Superior temporal gyrus (tissue), 1 donor: ENCODE measurements around the gene TYSND1.
"Not testable (repeated sequence)": the region's sequence is repeated elsewhere in the genome, so short reads cannot be mapped to it uniquely, and the experiment has no call there.

Experiments used
- DNase-seq: peaks from one replicate; pipeline ENCODE4 v3.0.0-alpha.2; 2016; ENCODE audit errors: extremely low spot score

The TYSND1 gene

DNA sequence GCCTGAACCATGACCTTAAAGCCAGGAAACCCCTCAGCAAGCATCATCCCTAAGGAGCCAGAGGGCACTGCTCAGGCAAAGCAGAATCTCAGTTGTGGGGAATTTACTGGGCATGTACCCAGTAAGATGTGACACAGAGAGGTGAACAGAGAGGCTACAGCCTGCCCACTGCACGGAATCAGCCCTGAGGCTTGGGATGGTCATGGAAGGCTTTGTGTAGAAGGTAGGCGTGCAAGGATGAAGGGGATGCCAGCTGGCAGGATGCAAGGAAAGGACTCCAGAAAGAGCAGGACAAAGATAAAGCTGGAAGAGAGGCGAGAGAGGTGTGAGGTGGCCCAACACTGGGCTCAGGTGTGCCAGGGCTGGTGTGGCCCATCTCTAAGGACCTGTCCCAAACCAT lies 11.5 kb downstream of the TYSND1 start:
- DNase-seq, result no peak

GRCh38 chr10:70132098-70133029 lies 14.1 kb downstream of the TYSND1 start, which contains the start of gene AIFM2:
AIFM2 (minus strand) TSS chr10:70132825; CDS start chr10:70124084, 8,741 bp downstream.
- DNase-seq, result no peak

- DNase-seq, result no peak
Measured at GRCh38 chr10:70131560-70131937, 15.0 kb downstream of the TYSND1 start.

- DNase-seq, result no peak
Measured at GRCh38 chr10:70130878-70131559, 15.5 kb downstream of the TYSND1 start.

DNA sequence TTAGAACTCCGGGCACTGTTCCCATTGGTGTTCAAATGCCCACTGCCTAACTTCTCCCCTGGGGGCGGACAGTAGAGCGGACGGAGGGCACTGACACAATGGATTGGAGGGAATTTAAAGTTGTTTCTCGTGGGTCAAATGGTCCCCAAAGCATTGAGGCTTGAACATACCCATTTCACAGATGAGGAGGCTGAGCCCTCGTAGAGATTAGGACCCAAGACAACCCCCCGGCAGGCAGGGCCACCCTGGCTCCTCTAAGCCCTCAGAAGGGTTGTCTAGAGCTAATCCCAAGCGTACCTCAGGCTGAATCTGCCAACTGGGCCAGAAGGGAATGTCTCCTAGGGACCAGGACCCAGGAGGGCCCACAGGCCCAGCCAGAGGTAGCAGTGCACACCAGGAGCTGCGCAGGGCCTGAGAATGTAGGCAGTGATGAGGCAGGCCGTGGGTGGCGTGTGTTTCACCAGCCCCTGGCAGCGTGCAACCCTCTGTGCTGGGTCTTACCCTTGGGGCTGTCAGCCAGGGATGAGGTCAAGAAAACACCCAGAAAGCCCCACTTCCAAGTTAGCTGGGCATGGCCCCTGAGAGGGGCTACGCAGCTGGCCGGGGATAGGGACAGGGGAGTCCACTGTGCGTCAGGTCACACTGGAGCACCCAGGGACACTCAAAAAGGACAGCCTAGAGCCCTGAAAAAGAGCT lies 19.7 kb downstream of the TYSND1 start:
- DNase-seq, result no peak

DNA sequence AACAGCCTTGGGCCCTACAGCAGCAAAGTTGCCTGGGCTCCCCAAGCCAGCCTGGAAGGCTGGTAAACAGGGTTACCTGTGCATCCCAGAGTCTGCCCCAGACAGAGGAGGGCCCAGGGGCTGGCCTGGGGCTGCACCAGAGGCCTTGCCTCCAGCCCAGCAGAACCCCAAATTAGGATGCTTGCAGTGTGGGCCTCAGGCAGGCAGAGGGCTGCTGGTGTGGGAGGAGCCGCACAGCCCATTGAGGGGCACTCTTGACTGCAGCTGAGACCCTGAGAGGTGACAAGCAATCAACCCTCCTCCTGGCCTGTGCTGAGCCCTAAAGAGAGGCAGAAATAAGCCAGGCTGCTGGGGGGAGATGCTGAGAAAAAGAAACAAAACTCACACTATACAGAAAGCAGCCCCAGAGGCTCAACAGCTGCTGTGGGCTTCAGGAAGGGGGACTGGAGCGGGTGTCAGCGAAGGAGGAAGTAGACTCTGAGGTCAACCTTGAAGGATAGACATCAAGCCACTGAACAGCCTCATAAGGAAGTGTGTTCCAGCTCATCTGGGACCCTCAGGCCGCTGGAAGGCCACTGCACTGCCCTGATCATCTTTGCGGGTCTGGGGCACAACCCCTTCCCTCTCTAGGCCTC lies 20.5 kb downstream of the TYSND1 start:
- no peak for DNase-seq

DNA sequence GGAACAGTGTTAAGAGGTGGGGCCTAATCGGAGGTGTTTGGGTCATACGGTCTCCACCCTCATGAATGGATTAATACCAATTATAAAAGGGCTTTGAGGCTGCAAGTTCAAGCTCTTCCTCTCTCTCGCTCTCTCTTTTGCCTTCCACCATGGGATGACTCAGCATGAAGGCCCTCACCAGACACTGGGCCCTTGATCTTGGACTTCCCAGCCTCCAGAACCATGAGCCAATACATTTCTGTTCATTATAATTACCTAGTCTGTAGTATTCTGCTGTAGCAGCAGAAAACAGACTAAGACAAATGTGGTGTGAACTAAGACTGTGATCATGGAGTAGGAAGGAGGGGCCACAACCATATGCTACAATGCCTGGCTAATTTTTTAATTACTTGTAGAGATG lies 21.6 kb downstream of the TYSND1 start:
- DNase-seq, result no peak

GRCh38 chr10:70124415-70124814 lies 22.1 kb downstream of the TYSND1 start:
- DNase-seq, result no peak

GRCh38 chr10:70123817-70124216 lies 22.7 kb downstream of the TYSND1 start:
- no peak for DNase-seq

DNA sequence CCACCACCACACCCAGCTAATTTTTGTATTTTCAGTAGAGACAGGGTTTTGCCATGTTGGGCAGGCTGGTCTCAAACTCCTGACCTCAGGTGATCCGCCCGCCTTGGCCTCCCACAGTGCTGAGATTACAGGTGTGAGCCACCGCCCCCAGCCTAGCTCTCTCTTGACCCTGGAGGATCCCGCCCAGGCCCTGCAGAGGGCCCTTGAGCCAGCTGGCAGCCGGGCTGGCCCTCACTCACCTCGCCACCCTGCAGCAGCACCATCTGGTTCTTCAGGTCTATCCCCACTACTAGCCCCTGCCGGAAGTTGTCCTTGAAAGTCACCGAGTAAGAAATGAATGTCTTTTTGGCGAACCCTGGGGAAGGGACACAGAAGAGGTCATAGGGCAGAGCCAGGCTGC lies 23.3 kb downstream of the TYSND1 start:
- not testable (repeated sequence) for DNase-seq

- DNase-seq, result no peak
Measured at GRCh38 chr10:70122742-70123141, 23.8 kb downstream of the TYSND1 start.

DNA sequence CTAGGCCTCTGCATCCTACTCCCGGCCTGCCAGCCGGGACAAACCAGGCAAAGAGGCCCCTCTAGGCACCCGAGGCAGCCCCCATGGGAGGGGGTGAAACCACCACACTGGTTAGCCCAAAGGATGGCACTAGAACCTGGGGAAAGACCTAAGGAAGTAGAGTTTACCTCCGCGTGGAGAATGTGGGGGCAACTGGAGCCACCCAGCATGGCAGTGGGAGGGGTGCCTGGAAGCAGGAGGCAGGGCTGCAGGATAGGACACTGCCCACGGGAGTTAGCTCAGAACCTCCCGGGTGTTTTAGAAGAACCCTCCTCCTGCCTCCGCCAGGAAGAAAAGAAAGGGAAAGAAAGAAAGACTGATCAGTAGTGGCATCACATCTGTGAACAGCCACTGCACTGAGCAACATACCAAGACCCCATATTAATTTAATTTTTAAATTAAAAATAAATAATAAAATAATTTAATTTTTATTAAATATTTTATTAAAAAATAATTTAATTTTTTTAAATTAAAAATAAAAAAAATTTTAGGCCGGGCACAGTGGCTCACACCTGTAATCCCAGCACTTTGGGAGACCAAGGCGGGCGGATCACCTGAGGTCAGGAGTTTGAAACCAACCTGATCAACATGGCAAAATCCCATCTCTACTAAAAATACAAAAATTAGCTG lies 25.1 kb downstream of the TYSND1 start:
- no peak for DNase-seq

GRCh38 chr10:70120417-70120816 lies 26.1 kb downstream of the TYSND1 start:
- DNase-seq, result no peak

DNA sequence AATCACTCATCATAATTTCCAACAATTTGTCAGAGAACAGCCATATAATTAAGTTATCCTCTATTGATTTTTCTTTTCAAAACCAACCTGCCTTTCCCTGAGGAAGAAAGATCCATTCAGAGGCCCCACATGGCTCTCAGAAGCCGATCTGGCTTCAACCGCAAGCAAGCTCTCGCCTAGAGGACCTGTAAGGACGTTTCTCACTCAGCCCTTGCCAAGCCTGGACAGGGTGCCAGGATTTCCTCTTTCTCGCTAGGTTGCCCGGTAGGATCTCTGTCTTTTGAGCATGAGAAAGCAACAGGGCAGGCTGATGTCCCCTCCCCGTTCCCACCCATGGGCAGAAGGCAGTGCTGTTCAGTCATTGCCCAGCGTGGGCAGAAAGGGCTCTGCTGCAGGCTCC lies 26.9 kb downstream of the TYSND1 start:
- no peak for DNase-seq

DNA sequence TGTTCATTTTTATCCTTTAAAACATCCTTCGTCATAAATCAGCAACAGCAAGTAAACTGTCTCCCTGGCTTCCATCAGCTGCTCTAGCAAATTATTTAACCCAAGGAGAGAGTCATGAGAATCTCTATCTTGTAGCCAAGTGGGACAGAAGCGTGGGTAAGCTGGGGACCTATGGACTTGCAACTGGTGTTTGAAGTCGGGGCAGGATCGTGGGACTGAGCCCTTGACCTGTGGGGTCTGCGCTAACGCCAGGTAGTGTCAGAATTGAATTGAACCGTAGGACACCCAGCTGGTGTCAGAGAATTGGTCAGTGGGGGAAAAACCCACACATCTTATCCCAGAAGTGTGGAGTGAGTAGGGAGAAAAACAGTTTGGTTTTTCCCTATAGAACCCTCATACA lies 27.3 kb downstream of the TYSND1 start:
- DNase-seq, result no peak

DNA sequence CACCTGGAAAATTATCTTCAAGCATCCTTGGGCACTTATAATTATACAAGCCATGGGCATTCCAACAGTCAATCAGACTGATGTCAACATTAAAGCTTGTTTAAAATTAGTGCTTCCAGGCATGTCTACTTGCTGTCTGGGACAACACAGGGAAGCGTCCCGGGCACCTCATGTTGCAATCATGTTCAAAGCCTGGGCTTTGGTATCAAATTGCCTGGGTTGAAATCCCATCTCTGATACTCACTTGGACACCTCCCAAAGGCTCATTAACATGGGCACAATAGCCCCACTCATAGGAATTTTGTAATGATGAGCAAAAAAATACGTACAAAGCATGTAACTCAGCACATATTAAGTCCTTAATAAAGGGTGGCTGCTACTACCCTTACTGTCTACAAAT lies 28.3 kb downstream of the TYSND1 start:
- no peak for DNase-seq

GRCh38 chr10:70117646-70118045 lies 28.9 kb downstream of the TYSND1 start:
- DNase-seq, result no peak

- DNase-seq, result peak; percentile 60
Measured at GRCh38 chr10:70115948-70116682, 30.4 kb downstream of the TYSND1 start.

DNA sequence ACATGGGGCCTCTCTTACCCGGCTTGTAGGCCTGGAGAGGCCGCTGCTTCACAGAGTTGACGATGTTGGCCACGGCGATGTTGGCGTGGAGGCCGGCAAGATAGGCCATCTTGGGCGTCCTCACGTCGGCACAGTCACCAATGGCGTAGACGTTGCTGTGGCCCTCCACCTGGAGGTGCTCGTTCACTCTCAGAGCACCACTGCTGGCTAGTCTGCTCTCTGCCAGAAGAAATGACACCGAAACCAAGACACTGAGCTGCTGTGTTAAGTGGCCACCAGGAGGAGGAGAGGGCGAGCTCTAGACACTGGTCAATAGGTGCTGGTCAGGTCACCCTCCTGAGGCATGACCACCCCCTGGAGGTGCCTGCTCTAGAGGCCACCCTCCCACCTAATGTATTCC lies 31.6 kb downstream of the TYSND1 start:
- DNase-seq, result no peak

- no peak for DNase-seq
Measured at GRCh38 chr10:70112071-70112470, 34.4 kb downstream of the TYSND1 start.

DNA sequence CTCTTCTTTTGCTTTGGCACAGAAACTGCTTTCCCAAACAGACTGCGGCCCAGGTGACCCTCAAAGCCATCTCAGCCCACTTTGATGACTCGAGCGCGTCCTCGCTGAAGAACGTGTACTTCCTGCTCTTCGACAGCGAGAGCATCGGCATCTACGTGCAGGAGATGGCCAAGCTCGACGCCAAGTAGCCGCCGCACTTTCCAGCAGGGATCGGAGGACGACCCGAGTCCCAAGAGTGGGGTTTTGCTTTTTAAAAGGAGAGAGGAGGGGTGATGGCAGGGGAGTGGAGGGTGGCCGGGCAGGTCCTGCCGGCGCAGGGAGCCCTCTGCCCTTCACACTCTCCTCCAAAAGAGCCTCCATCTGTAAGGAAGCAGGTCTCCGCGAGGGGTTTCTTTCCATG lies 35.0 kb downstream of the TYSND1 start:
- no peak for DNase-seq
